Measurements from ENCODE around the gene MTA2.
"Not testable (repeated sequence)": the region's sequence is repeated elsewhere in the genome, so short reads cannot be mapped to it uniquely, and the experiment has no call there.

Gene MTA2

GRCh38 chr11:62571493-62571892 is 30.2 kb downstream of the MTA2 start:
- peak overlapping the region; percentile 98 for H3K27ac Mint-ChIP-seq
- not testable (repeated sequence) for H3K9me3 Mint-ChIP-seq, ATAC-seq, H3K27me3 Mint-ChIP-seq
- H3K4me3 Mint-ChIP-seq = peak overlapping the region; percentile 62
- H3K4me1 Mint-ChIP-seq = peaks cover 67% of the 10 kb centered on the region
- peaks cover 61% of the 10 kb centered on the region for H3K36me3 Mint-ChIP-seq

- H3K4me3 Mint-ChIP-seq = peak overlapping the region; percentile 62
These were observed 30.8 kb downstream of the MTA2 start for GRCh38 chr11:62570903-62571302.

GRCh38 chr11:62569611-62570010 is 32.1 kb downstream of the MTA2 start:
- Mint-ChIP-seq H3K4me3 (no peak overlapping the region), H3K9me3 (no peaks in the 10 kb centered on the region), H3K27ac (peak overlapping the region; percentile 98), H3K4me1 (peaks cover 65% of the 10 kb centered on the region), H3K27me3 (no peaks in the 10 kb centered on the region), H3K36me3 (peaks cover 62% of the 10 kb centered on the region)
- no peak for ATAC-seq

More at GRCh38 chr11:62570903-62571302, 30.8 kb downstream of the MTA2 start:
- H3K27ac Mint-ChIP-seq = peak overlapping the region; percentile 98
- H3K27me3 Mint-ChIP-seq, ATAC-seq, H3K9me3 Mint-ChIP-seq: not testable (repeated sequence)
- H3K4me1 Mint-ChIP-seq = peaks cover 72% of the 10 kb centered on the region
- peaks cover 62% of the 10 kb centered on the region for H3K36me3 Mint-ChIP-seq

GRCh38 chr11:62567018-62567633 is 34.5 kb downstream of the MTA2 start:
- peak overlapping the region; percentile 41 for H3K4me3 Mint-ChIP-seq
- H3K27ac Mint-ChIP-seq = peak overlapping the region; percentile 85
- H3K9me3 Mint-ChIP-seq = no peaks in the 10 kb centered on the region
- H3K27me3 Mint-ChIP-seq = no peaks in the 10 kb centered on the region
- peak; percentile 80 for ATAC-seq
- peaks cover 50% of the 10 kb centered on the region for H3K4me1 Mint-ChIP-seq
- peaks cover 49% of the 10 kb centered on the region for H3K36me3 Mint-ChIP-seq

GRCh38 chr11:62566247-62566646 is 35.4 kb downstream of the MTA2 start:
- Mint-ChIP-seq H3K27me3 (no peaks in the 10 kb centered on the region), H3K36me3 (peaks cover 49% of the 10 kb centered on the region), H3K4me3 (no peak overlapping the region), H3K27ac (peak overlapping the region; percentile 85), H3K9me3 (no peaks in the 10 kb centered on the region), H3K4me1 (peaks cover 50% of the 10 kb centered on the region)
- no peak for ATAC-seq

GRCh38 chr11:62565100-62565802 is 36.4 kb downstream of the MTA2 start:
- Mint-ChIP-seq H3K9me3 (no peaks in the 10 kb centered on the region), H3K27me3 (no peaks in the 10 kb centered on the region), H3K27ac (peak overlapping the region; percentile 85), H3K4me3 (no peak overlapping the region), H3K36me3 (peaks cover 49% of the 10 kb centered on the region), H3K4me1 (peaks cover 50% of the 10 kb centered on the region)
- no peak for ATAC-seq

- ATAC-seq, H3K9me3 Mint-ChIP-seq, H3K27ac Mint-ChIP-seq, H3K4me3 Mint-ChIP-seq, H3K27me3 Mint-ChIP-seq: not testable (repeated sequence)
- Mint-ChIP-seq H3K36me3 (peaks cover 54% of the 10 kb centered on the region), H3K4me1 (peaks cover 62% of the 10 kb centered on the region)
These were observed 39.9 kb downstream of the MTA2 start for GRCh38 chr11:62561677-62562230.

GRCh38 chr11:62560566-62561103 is 41.0 kb downstream of the MTA2 start:
- H3K4me1 Mint-ChIP-seq = peaks cover 62% of the 10 kb centered on the region
- H3K36me3 Mint-ChIP-seq = peaks cover 42% of the 10 kb centered on the region
- no peaks in the 10 kb centered on the region for H3K27me3 Mint-ChIP-seq
- H3K9me3 Mint-ChIP-seq = no peaks in the 10 kb centered on the region
- ATAC-seq = peak; percentile 21
- H3K27ac Mint-ChIP-seq = peak overlapping the region; percentile 96
- no peak overlapping the region for H3K4me3 Mint-ChIP-seq

- H3K4me3 Mint-ChIP-seq, ATAC-seq, H3K27me3 Mint-ChIP-seq, H3K9me3 Mint-ChIP-seq: not testable (repeated sequence)
- Mint-ChIP-seq H3K4me1 (peaks cover 70% of the 10 kb centered on the region), H3K27ac (peak overlapping the region; percentile 96), H3K36me3 (peaks cover 39% of the 10 kb centered on the region)
These were observed 42.0 kb downstream of the MTA2 start for GRCh38 chr11:62559626-62560025.

GRCh38 chr11:62559204-62559603 is 42.5 kb downstream of the MTA2 start:
- Mint-ChIP-seq H3K9me3 (no peaks in the 10 kb centered on the region), H3K27ac (peak overlapping the region; percentile 96), H3K36me3 (peaks cover 39% of the 10 kb centered on the region), H3K27me3 (no peaks in the 10 kb centered on the region), H3K4me1 (peaks cover 74% of the 10 kb centered on the region), H3K4me3 (no peak overlapping the region)
- no peak for ATAC-seq

- no peak overlapping the region for H3K4me3 Mint-ChIP-seq
- peak overlapping the region; percentile 96 for H3K27ac Mint-ChIP-seq
- peaks cover 39% of the 10 kb centered on the region for H3K36me3 Mint-ChIP-seq
These were observed 43.0 kb downstream of the MTA2 start for GRCh38 chr11:62558669-62559068.

GRCh38 chr11:62556875-62557631 is 44.6 kb downstream of the MTA2 start:
- peaks cover 36% of the 10 kb centered on the region for H3K36me3 Mint-ChIP-seq
- H3K9me3 Mint-ChIP-seq = no peaks in the 10 kb centered on the region
- no peaks in the 10 kb centered on the region for H3K27me3 Mint-ChIP-seq
- no peak for ATAC-seq
- peak overlapping the region; percentile 96 for H3K27ac Mint-ChIP-seq
- peaks cover 92% of the 10 kb centered on the region for H3K4me1 Mint-ChIP-seq
- H3K4me3 Mint-ChIP-seq = peak overlapping the region; percentile 63

More at GRCh38 chr11:62558669-62559068, 43.0 kb downstream of the MTA2 start:
- Mint-ChIP-seq H3K9me3 (no peaks in the 10 kb centered on the region), H3K27me3 (no peaks in the 10 kb centered on the region), H3K4me1 (peaks cover 79% of the 10 kb centered on the region)
- ATAC-seq = no peak

GRCh38 chr11:62556108-62556874 is 45.4 kb downstream of the MTA2 start:
- H3K27ac Mint-ChIP-seq = peak overlapping the region; percentile 96
- H3K4me1 Mint-ChIP-seq = peaks cover 92% of the 10 kb centered on the region
- H3K36me3 Mint-ChIP-seq = peaks cover 28% of the 10 kb centered on the region
- H3K9me3 Mint-ChIP-seq = no peaks in the 10 kb centered on the region
- H3K27me3 Mint-ChIP-seq = no peaks in the 10 kb centered on the region
- H3K4me3 Mint-ChIP-seq = peak overlapping the region; percentile 63
- ATAC-seq = peak; percentile 76

GRCh38 chr11:62555464-62556107 is 46.1 kb downstream of the MTA2 start:
- peak overlapping the region; percentile 96 for H3K27ac Mint-ChIP-seq
- peak overlapping the region; percentile 63 for H3K4me3 Mint-ChIP-seq
- ATAC-seq = peak; percentile 75
- peaks cover 92% of the 10 kb centered on the region for H3K4me1 Mint-ChIP-seq
- no peaks in the 10 kb centered on the region for H3K27me3 Mint-ChIP-seq
- peaks cover 21% of the 10 kb centered on the region for H3K36me3 Mint-ChIP-seq
- H3K9me3 Mint-ChIP-seq = no peaks in the 10 kb centered on the region
